GM19193 (cell line): ENCODE results near the gene CTTNBP2.

Experiments
- POLR2A ChIP-seq: IDR thresholded peaks from 4 replicates; pipeline ENCODE4 v1.6.1; 2011; ENCODE audit not compliant: insufficient read depth, insufficient read length; ENCODE audit errors: extremely low read depth

CTTNBP2 gene, protein sequence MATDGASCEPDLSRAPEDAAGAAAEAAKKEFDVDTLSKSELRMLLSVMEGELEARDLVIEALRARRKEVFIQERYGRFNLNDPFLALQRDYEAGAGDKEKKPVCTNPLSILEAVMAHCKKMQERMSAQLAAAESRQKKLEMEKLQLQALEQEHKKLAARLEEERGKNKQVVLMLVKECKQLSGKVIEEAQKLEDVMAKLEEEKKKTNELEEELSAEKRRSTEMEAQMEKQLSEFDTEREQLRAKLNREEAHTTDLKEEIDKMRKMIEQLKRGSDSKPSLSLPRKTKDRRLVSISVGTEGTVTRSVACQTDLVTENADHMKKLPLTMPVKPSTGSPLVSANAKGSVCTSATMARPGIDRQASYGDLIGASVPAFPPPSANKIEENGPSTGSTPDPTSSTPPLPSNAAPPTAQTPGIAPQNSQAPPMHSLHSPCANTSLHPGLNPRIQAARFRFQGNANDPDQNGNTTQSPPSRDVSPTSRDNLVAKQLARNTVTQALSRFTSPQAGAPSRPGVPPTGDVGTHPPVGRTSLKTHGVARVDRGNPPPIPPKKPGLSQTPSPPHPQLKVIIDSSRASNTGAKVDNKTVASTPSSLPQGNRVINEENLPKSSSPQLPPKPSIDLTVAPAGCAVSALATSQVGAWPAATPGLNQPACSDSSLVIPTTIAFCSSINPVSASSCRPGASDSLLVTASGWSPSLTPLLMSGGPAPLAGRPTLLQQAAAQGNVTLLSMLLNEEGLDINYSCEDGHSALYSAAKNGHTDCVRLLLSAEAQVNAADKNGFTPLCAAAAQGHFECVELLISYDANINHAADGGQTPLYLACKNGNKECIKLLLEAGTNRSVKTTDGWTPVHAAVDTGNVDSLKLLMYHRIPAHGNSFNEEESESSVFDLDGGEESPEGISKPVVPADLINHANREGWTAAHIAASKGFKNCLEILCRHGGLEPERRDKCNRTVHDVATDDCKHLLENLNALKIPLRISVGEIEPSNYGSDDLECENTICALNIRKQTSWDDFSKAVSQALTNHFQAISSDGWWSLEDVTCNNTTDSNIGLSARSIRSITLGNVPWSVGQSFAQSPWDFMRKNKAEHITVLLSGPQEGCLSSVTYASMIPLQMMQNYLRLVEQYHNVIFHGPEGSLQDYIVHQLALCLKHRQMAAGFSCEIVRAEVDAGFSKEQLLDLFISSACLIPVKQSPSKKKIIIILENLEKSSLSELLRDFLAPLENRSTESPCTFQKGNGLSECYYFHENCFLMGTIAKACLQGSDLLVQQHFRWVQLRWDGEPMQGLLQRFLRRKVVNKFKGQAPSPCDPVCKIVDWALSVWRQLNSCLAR (N-terminal part only)

DNA sequence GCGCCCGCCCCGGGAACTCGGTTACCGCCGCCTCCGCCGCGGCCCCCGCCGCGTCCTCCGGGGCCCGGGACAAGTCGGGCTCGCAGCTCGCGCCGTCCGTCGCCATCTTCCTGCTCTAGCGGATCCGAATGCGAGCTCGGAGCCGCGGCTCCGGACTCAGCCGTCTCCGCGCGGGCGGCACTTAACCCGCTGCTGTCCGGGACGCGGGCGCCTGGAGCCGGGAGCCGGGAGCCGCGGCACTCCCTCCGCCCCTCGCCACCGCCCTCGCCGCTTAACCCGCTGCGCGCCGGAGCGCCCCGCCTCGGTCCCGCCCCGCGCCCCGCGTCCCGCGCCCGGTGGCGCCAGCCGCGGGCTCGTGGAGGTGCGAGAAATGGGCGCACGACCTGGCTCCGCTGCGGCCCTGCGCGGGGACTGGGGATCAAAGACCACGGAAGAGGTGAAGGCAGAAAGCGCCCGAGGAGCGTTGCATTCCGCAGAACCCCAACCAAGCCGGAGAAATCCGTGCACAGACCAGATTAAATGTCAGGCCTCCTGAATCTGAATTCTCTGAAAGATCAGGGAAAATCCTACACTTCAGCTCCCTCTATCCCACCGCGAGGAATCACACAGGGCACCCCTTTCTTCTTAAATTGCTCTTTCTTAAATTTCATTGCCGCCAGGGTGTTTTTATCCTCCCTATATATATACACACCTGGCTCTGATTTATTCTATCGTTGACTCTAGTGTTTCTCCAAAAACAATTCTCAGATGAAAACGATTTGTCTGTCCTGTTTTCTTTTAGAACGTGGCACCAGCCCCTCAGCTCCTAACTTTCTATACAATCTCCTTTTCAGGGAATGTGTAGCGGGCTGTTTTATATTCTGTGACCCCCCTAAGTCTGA, at the start of gene CTTNBP2:
TSS of gene CTTNBP2 (minus strand) at position 132 of the 881 bp plus-strand sequence. CDS start at position 106, 26 bp downstream.
- no peak for TF ChIP-seq POLR2A

DNA sequence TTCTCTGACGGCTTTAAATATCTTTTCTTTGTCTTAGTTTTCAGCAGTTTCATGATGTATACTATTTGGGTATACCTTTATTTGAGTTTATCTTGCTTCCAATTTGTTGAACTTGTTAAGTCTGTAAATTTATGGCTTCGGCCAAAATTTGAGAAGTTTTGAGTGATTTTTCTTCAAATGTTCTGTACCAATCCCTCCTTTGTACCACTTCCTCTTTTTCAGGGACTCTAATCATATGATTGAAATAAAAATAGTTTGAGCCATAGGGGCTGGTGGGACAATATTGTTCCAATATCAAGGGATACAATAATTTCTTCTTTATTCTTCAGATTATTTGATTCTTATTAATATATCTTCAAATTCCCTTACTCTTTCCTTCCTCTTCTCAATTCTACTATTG, 43.1 kb upstream of the CTTNBP2 start:
- no peak for TF ChIP-seq POLR2A

GRCh38 chr7:117912421-117912820, 39.2 kb upstream of the CTTNBP2 start:
- no peak for TF ChIP-seq POLR2A

DNA sequence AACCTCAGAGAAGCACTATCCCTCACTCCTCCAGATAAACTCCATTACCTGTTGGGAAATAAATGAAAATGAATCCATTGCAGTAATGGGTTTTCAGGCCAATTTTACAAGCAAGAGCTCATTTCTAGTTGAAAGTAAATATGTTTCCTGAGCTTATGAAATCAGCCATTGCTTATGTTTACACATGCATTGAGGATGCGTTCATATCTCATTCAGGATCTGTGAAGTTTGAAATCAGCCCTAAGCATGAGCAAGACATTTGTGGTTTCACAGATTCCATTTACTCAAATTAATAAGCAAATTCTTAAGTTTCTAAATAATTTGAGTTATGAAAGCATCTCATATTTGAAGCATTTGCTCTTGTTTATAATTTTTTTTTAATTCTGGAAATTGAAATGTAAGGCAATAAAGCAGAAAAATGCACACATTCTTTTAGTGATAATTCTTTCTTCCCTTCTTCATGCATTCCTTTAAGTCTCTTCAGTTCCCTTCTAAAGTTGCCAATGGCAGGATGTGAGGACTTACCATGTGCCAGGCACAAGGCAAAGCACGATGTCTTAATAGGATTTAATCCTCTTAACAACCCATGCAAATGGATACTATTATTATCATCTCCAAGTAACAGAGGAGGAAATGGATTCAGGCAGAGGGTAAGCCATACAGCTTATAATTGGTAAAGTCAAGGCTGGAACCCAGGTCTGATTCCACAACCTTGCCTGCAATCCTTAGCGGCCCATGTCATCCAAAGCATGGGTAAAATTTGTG, 35.0 kb upstream of the CTTNBP2 start:
- TF ChIP-seq POLR2A = no peak

DNA sequence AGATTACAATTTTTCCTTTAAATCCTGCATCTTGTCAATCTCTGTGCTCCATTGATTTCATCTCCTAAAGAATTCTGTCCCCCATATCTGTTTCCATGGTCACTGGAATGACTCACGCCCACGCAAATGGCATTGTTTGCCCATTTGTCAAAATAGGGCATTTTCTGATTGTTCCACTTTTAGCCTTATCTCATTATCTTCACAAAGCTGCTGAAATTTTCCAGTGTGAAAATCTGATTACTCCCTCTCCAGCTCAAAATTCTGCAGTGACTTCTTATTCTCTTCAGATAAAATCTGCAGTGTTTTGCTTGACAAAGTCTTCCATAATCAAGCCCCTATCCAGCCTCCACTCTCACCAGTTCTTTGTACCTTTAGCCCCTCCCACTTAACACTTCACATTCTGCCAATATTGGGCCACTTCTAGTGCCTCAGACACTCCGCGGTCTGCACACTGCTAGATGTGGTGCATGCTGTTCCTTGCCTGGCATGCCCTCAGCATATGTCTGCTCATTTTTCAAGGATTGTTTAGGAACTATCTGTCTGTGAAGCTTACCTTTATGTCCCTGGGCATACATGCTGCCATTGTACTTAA, 33.9 kb upstream of the CTTNBP2 start:
- TF ChIP-seq POLR2A = no peak

DNA sequence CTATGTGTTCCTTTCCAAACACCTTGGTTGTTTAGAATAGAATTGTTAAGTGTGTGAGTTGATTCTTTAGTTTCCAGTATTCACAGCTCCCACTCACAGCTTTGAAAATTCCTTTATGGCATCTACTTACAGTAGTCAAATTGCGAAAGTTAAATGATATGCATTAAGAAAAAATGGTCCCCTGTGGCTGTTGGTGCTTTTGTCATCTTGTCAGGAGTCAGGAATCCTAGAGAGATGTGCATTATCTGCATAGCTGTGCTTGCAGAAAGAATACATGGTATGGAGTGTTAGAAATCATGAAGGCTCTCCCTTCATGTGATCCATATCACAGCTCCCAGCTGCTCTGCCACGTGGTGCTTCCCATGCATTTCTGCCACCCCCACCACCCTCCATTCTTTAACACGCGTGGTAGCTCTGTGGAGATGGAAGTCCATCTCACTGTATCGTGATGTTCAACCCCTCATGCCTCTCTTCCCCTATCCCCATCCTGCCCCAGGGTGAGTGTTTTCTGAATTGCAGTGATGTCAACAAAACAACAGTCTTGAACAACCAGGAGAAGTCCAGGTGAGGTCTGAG, 29.2 kb upstream of the CTTNBP2 start:
- no peak for TF ChIP-seq POLR2A

DNA sequence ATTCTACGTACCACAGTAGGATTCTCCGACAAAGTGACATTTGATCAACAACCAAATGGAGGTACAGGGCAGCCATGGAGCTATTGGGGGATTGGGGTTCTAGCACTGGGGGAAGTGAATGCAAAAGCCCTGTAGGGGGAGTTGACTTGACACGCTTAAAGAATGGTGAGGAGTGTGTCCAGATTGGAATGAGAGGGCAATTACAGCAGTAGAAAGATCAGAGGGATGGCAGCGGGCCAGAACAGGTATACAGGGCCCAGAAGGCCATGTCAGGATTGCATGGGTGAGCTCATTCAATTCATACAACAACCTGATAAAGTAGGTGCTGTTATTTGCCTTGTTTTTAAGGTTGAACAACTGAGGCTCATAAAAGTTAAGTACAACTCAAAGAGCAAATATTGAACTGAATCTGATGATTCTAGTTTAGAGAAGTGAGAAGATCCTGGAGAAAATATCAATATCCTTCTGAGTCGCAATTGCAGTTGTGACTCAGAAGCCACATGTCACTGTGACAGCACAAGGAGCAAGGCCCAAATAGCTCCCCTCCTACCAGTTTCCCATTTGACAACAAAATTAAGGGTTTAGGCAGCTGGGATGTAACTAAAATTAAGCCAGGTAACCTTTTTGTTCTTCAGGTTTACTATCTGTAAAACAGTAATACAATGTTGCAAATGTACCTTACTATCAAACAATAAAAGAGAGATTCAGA, 28.0 kb upstream of the CTTNBP2 start:
- TF ChIP-seq POLR2A = no peak

DNA sequence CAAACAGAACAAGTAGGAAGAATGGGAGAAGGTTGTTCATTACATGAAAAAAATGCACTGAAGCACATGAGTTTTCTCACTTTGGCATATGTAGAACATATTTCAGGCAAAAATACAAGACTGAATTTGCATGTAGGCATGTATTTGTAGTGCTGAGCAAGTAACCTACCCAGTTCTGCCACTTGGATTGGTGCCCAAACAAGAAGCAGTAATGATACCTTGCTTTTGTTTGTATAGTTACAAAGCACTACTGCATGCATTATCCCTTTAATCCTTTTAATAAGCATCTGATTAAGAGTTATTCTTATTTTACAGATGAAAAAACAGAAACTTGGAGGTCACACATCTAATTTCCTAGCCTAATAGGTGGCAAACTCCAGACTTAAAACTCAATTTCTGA, 23.1 kb upstream of the CTTNBP2 start:
- TF ChIP-seq POLR2A = no peak

DNA sequence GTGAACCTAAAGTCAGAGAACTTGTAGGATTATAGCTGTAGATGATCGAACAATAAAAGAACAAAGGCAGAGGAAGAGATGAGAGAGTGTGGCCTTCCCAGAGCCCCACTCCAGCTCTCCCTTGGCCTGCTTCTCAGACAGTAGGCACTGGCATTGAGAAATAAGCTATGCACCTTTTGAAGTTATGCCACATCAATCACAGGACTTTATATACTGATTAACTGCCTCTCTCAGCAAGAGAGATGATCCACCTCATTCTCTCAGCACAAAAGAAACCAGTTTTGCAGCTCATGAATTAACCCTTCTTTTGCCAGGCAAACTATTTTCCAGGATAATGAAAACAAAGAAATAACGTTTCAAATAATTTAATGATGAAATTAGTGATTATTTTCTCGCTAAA, 22.0 kb upstream of the CTTNBP2 start:
- TF ChIP-seq POLR2A = no peak

GRCh38 chr7:117894037-117894436, 20.8 kb upstream of the CTTNBP2 start:
- no peak for TF ChIP-seq POLR2A

- TF ChIP-seq POLR2A = no peak
These were observed 19.6 kb upstream of the CTTNBP2 start for GRCh38 chr7:117892821-117893220.

- TF ChIP-seq POLR2A = no peak
These were observed 16.4 kb upstream of the CTTNBP2 start for GRCh38 chr7:117889611-117890010.
